OCI-LY3 (cell line): Measurements from ENCODE around the gene ALDH1L1.

Experiments used
- CTCF ChIP-seq: fragments of 200-600, 300-600 bp; sonication (generic); IDR thresholded peaks from 2 replicates; pipeline ENCODE4 v1.5.1; 2014; ENCODE audit warnings: antibody characterized with exemption, low read length, low read depth
- EZH2phosphoT487 ChIP-seq: fragments of 200-600 bp; shearing (Covaris generic); IDR thresholded peaks from 2 replicates; pipeline ENCODE4 v1.6.1; 2018; ENCODE audit warnings: antibody characterized with exemption, mixed run types, low read depth

- peak; percentile 33; the same call in 1 of the 2 replicates for TF ChIP-seq CTCF
- TF ChIP-seq EZH2phosphoT487 = no peak
Observed at GRCh38 chr3:126113733-126114442, 66.5 kb downstream of the ALDH1L1 start.
